PC-9 (cell line): ENCODE measurements around the gene C10orf143. TPM values are rescaled to one million over a fixed set of nuclear protein-coding genes. Genes with fewer than 3 reads are reported as not detected.

Source experiments
- BruUV-seq: library from RNA; stranded (reverse); fragments of 400-500 nt; replicated peaks from 2 replicates; lab custom pipeline; 2021; lab: Mats Ljungman, UMichigan
- CTCF ChIA-PET: fragments of 300-600 bp; sonication (Branson Sonifier 250); formaldehyde crosslinking; loops from one replicate; lab custom pipeline; 2022; ENCODE audit warnings: antibody characterized with exemption; lab: Charles Lee
- POLR2A ChIA-PET: fragments of 300-600 bp; sonication (Branson Sonifier 250); formaldehyde crosslinking; loops from one replicate; lab custom pipeline; 2022; ENCODE audit warnings: antibody characterized with exemption; ENCODE audit not compliant: unreplicated experiment; lab: Charles Lee
- DNase-seq, 2 experiments: peaks; one replicate each; pipeline versions ENCODE4 v3.0.0 to v3.0.0-alpha.2; 2015 to 2022; ENCODE audit warnings: mixed read lengths in 1 of 2
- H2AFZ ChIP-seq: fragments of 200-600 bp; sonication (generic); 2 replicates; pipeline ENCODE4 v1.8.1; 2017; ENCODE audit warnings: antibody characterized with exemption
- H3F3A ChIP-seq: fragments of 200-600 bp; sonication (generic); 2 replicates; pipeline ENCODE4 v1.8.1; 2017; ENCODE audit warnings: antibody characterized with exemption, mild to moderate bottlenecking, low read depth; ENCODE audit not compliant: insufficient read depth
- H3K27ac ChIP-seq: fragments of 200-600 bp; sonication (generic); 2 replicates; pipeline ENCODE4 v1.6.1; 2016; ENCODE audit warnings: mixed run types
- H3K27me3 ChIP-seq: fragments of 200-600 bp; sonication (generic); 2 replicates; pipeline ENCODE4 v1.6.1; 2016; ENCODE audit warnings: low read depth, mixed run types; ENCODE audit not compliant: insufficient read depth
- H3K36me3 ChIP-seq: fragments of 200-600 bp; sonication (generic); 2 replicates; pipeline ENCODE4 v1.6.1; 2016; ENCODE audit warnings: low read depth, mixed run types
- H3K4me1 ChIP-seq: fragments of 200-600 bp; sonication (generic); replicated peaks from 2 replicates; pipeline ENCODE4 v1.6.1; 2016; ENCODE audit warnings: mixed run types; ENCODE audit not compliant: insufficient read depth
- H3K4me2 ChIP-seq: fragments of 200-600 bp; sonication (generic); 2 replicates; pipeline ENCODE4 v1.6.1; 2017; ENCODE audit warnings: mixed run types
- H3K4me3 ChIP-seq: fragments of 200-600 bp; sonication (generic); 2 replicates; pipeline ENCODE4 v1.6.1; 2016; ENCODE audit warnings: mixed run types
- H3K79me2 ChIP-seq: fragments of 200-600 bp; sonication (generic); 2 replicates; pipeline ENCODE4 v1.6.1; 2017; ENCODE audit warnings: low read depth, mixed run types
- H3K9me2 ChIP-seq: fragments of 200-600 bp; sonication (generic); 2 replicates; pipeline ENCODE4 v1.8.1; 2017; ENCODE audit warnings: mild to moderate bottlenecking; ENCODE audit not compliant: insufficient read depth
- H3K9me3 ChIP-seq: fragments of 200-600 bp; sonication (generic); 2 replicates; pipeline ENCODE4 v1.8.1; 2016; ENCODE audit warnings: low read depth; ENCODE audit not compliant: insufficient read depth
- H4K20me1 ChIP-seq: fragments of 200-600 bp; sonication (generic); 2 replicates; pipeline ENCODE4 v1.8.1; 2017; ENCODE audit not compliant: insufficient read depth
- CTCF ChIP-seq: fragments of 200-600 bp; sonication (generic); conservative IDR thresholded peaks from 2 replicates; pipeline ENCODE4 v1.6.1; 2017; ENCODE audit warnings: mixed run types, antibody characterized with exemption, mild to moderate bottlenecking, moderate library complexity
- EZH2 ChIP-seq: fragments of 200-600 bp; sonication (generic); IDR thresholded peaks from 2 replicates; pipeline ENCODE4 v1.8.0; 2017; ENCODE audit warnings: antibody characterized with exemption, low read depth
- intact Hi-C: fragments of 100-400 bp; cut with micrococcal nuclease; formaldehyde crosslinking; loops from one replicate; pipeline ENCODE4 v1.10.0; 2022; ENCODE audit not compliant: unreplicated experiment
- total RNA-seq: library from RNA; stranded (reverse); gene quantifications from 2 replicates; pipeline ENCODE4 v1.2.3, GENCODE V29; 2021

Gene C10orf143
- total RNA-seq, 1 experiment from 2014 or later, result 2.8 TPM

- Histone ChIP-seq H4K20me1 (no peaks in the 10 kb centered on the region), H3K36me3 (no peaks in the 10 kb centered on the region), H3K4me3 (no peak overlapping the region), H3K27ac (no peak overlapping the region), H3K79me2 (no peaks in the 10 kb centered on the region), H3F3A (no peaks in the 10 kb centered on the region), H2AFZ (no peak overlapping the region), H3K9me3 (no peaks in the 10 kb centered on the region), H3K4me2 (no peak overlapping the region), H3K4me1 (no peaks in the 10 kb centered on the region), H3K27me3 (no peaks in the 10 kb centered on the region), H3K9me2 (no peaks in the 10 kb centered on the region)
- ChIA-PET CTCF (no interaction called here), POLR2A (no interaction called here)
- BruUV-seq, result no TSS peak
- intact Hi-C loops, result no loop called here
- DNase-seq, result no peak
- TF ChIP-seq CTCF (no peak), EZH2 (no peak)
These were observed 81.4 kb downstream of the C10orf143 start for GRCh38 chr10:130029209-130029608.

- Histone ChIP-seq H2AFZ (no peak overlapping the region), H3K9me2 (no peaks in the 10 kb centered on the region), H3F3A (no peaks in the 10 kb centered on the region), H3K9me3 (no peaks in the 10 kb centered on the region), H3K79me2 (no peaks in the 10 kb centered on the region), H3K4me3 (no peak overlapping the region), H3K27ac (no peak overlapping the region), H3K27me3 (no peaks in the 10 kb centered on the region), H3K4me1 (no peaks in the 10 kb centered on the region), H3K4me2 (no peak overlapping the region), H4K20me1 (no peaks in the 10 kb centered on the region), H3K36me3 (no peaks in the 10 kb centered on the region)
- no TSS peak for BruUV-seq
- CTCF ChIA-PET, result no interaction called here
- intact Hi-C loops, result no loop called here
- TF ChIP-seq EZH2 (no peak), CTCF (no peak)
- POLR2A ChIA-PET, result no interaction called here
- no peak for DNase-seq
These were observed 82.2 kb downstream of the C10orf143 start for GRCh38 chr10:130028465-130028819.

- TF ChIP-seq EZH2, result no peak
- TF ChIP-seq CTCF, result no peak
These were observed 82.7 kb downstream of the C10orf143 start for GRCh38 chr10:130027716-130028464.

More at GRCh38 chr10:130027716-130028464, 82.7 kb downstream of the C10orf143 start:
- intact Hi-C loops, result no loop called here
- Histone ChIP-seq H3K79me2 (no peaks in the 10 kb centered on the region), H3K4me3 (no peak overlapping the region), H3K36me3 (no peaks in the 10 kb centered on the region), H3K27me3 (no peaks in the 10 kb centered on the region), H3F3A (no peaks in the 10 kb centered on the region), H3K9me3 (no peaks in the 10 kb centered on the region), H3K4me2 (no peak overlapping the region), H2AFZ (no peak overlapping the region), H3K4me1 (no peaks in the 10 kb centered on the region), H3K9me2 (no peaks in the 10 kb centered on the region), H4K20me1 (no peaks in the 10 kb centered on the region), H3K27ac (no peak overlapping the region)
- POLR2A ChIA-PET, result no interaction called here
- DNase-seq, result no peak
- BruUV-seq, result no TSS peak
- CTCF ChIA-PET, result no interaction called here
